NCI-H2196 treated with DMSO at 0.1 percent for 48 hours (cell line): ENCODE data around the gene CDH22.

ENCODE experiments used
- DNase-seq: peaks from one replicate; lab custom pipeline; 2025; ENCODE audit not compliant: unreplicated experiment; lab: John Stamatoyannopoulos, UW

CDH22 gene

GRCh38 chr20:46268662-46269061, 39.6 kb downstream of the CDH22 start:
- no peak for DNase-seq

- no peak for DNase-seq
These were observed 40.1 kb downstream of the CDH22 start for GRCh38 chr20:46268131-46268614.

- no peak for DNase-seq
These were observed 40.9 kb downstream of the CDH22 start for GRCh38 chr20:46267108-46268105.

- DNase-seq: no peak
These were observed 42.8 kb downstream of the CDH22 start for GRCh38 chr20:46265539-46265938.

GRCh38 chr20:46264391-46265266, 43.7 kb downstream of the CDH22 start:
- DNase-seq: no peak

- DNase-seq: no peak
These were observed 46.6 kb downstream of the CDH22 start for GRCh38 chr20:46261456-46262253.

- DNase-seq: no peak
These were observed 47.3 kb downstream of the CDH22 start for GRCh38 chr20:46260936-46261454.

GRCh38 chr20:46260480-46260879, 47.8 kb downstream of the CDH22 start:
- DNase-seq: peak; percentile 49

- DNase-seq: no peak
These were observed 48.9 kb downstream of the CDH22 start for GRCh38 chr20:46259260-46259859.

- DNase-seq: no peak
These were observed 50.4 kb downstream of the CDH22 start for GRCh38 chr20:46257887-46258286.

GRCh38 chr20:46256293-46256692, 52.0 kb downstream of the CDH22 start:
- no peak for DNase-seq

- DNase-seq: peak; percentile 94
These were observed 52.7 kb downstream of the CDH22 start for GRCh38 chr20:46255440-46256104.

- DNase-seq: no peak
These were observed 54.9 kb downstream of the CDH22 start for GRCh38 chr20:46253391-46253790.

GRCh38 chr20:46252352-46253091, 55.8 kb downstream of the CDH22 start:
- no peak for DNase-seq

GRCh38 chr20:46251211-46251673, 57.1 kb downstream of the CDH22 start:
- no peak for DNase-seq

- DNase-seq: no peak
These were observed 57.5 kb downstream of the CDH22 start for GRCh38 chr20:46250772-46251171.

- DNase-seq: no peak
These were observed 58.6 kb downstream of the CDH22 start for GRCh38 chr20:46249671-46250070.

- no peak for DNase-seq
These were observed 61.7 kb downstream of the CDH22 start for GRCh38 chr20:46246559-46246958.
